K562 (cell line): ENCODE data around the gene EFCAB12. TPM values are rescaled to one million over a fixed set of nuclear protein-coding genes. Genes with fewer than 3 reads are reported as not detected.
A peak's percentile ranks its signal among the peaks of the same experiment; 100 is the strongest.

ENCODE experiments used
- ATAC-seq: fragments of 200-7000 bp; cut with Tn5 transposase; 3 replicates; pipeline ENCODE4 v1.9.1; 2020; ENCODE audit warnings: moderate library complexity
- BruUV-seq: library from RNA; stranded (reverse); fragments of 400-500 nt; replicated peaks from 2 replicates; lab custom pipeline; 2021; lab: Mats Ljungman, UMichigan
- CTCF ChIA-PET: fragments of 300-600 bp; formaldehyde crosslinking; extraction: SDS; loops from one replicate; lab custom pipeline; 2021; ENCODE audit warnings: low intra/inter-chr PET ratio; lab: Yijun Ruan, JAX
- POLR2A ChIA-PET: fragments of 300-600, 350-650 bp; sonication (Branson Sonifier 250); formaldehyde crosslinking; extraction: SDS; loops from one replicate; lab custom pipeline; 2021; ENCODE audit warnings: antibody characterized with exemption, inconsistent platforms; lab: Yijun Ruan, JAX
- DNase-seq, 4 experiments: peaks; one replicate each; pipeline versions ENCODE4 v3.0.0 to v3.0.0-alpha.2; 2011 to 2018; ENCODE audit warnings: low spot score in 3 of 4, mixed read lengths in 3 of 4; ENCODE audit errors: extremely low read depth in 1 of 4
- FAIRE-seq: peaks from 2 replicates; lab custom pipeline; 2011; peaks lifted over from hg19 to GRCh38; lab: Jason Lieb, UNC
- H2AFZ ChIP-seq: 2 replicates; pipeline ENCODE4 v1.6.0; 2011; ENCODE audit warnings: low read depth, low read length, control low read depth, inconsistent platforms
- H3K27ac ChIP-seq: fragments of 200-600 bp; 3 replicates; pipeline ENCODE4 v1.8.0; 2011; ENCODE audit warnings: low read depth, mild to moderate bottlenecking, control low read depth, inconsistent platforms, low read length, moderate library complexity, mixed read lengths; ENCODE audit errors: extremely low read depth
- H3K27me3 ChIP-seq, 2 experiments: fragments of 300-600 bp in 1 of 2; 2 replicates in 1 of 2; 3 replicates in 1 of 2; pipeline versions ENCODE4 v1.6.0 to v1.8.0; 2011; ENCODE audit warnings: inconsistent platforms in 2 of 2, low read length in 2 of 2, mild to moderate bottlenecking in 1 of 2, mixed read lengths in 1 of 2, moderate library complexity in 1 of 2; ENCODE audit not compliant: control insufficient read depth in 2 of 2, insufficient read depth in 2 of 2
- H3K36me3 ChIP-seq: fragments of 300-600 bp; 3 replicates; pipeline ENCODE4 v1.8.0; 2011; ENCODE audit warnings: mild to moderate bottlenecking, low read length, inconsistent platforms; ENCODE audit not compliant: control insufficient read depth, insufficient read depth
- H3K4me1 ChIP-seq, 2 experiments: fragments of 200-600 bp in 1 of 2; replicated peaks in 1 of 2; 2 replicates in 1 of 2; 3 replicates in 1 of 2; pipeline versions ENCODE4 v1.5.1 to v1.8.0; 2011; ENCODE audit warnings: inconsistent platforms in 2 of 2, low read length in 2 of 2, mild to moderate bottlenecking in 1 of 2, mixed read lengths in 1 of 2, moderate library complexity in 1 of 2; ENCODE audit not compliant: control insufficient read depth in 2 of 2, insufficient read depth in 2 of 2
- H3K4me2 ChIP-seq: 2 replicates; pipeline ENCODE4 v1.6.1; 2011; ENCODE audit warnings: low read length, control low read depth, inconsistent platforms, mixed read lengths; ENCODE audit not compliant: insufficient read depth
- H3K4me3 ChIP-seq: fragments of 200-600 bp; sonication (generic), shearing (Covaris generic); 2 replicates; pipeline ENCODE4 v1.5.1; 2016; ENCODE audit warnings: control low read depth, inconsistent platforms
- H3K79me2 ChIP-seq: fragments of 200-600 bp; 3 replicates; pipeline ENCODE4 v1.8.0; 2011; ENCODE audit warnings: low read length, inconsistent platforms; ENCODE audit not compliant: control insufficient read depth, insufficient read depth
- H3K9ac ChIP-seq, 2 experiments: 2 replicates each; pipeline versions ENCODE4 v1.6.0 to v1.6.1; 2011; ENCODE audit warnings: low read depth in 2 of 2, low read length in 2 of 2, control low read depth in 1 of 2, inconsistent platforms in 1 of 2, mild to moderate bottlenecking in 1 of 2, mixed read lengths in 1 of 2; ENCODE audit not compliant: insufficient read depth in 1 of 2
- H3K9me1 ChIP-seq: one replicate; pipeline ENCODE4 v1.6.0; 2011; ENCODE audit warnings: inconsistent platforms, mild to moderate bottlenecking, low read length, moderate library complexity; ENCODE audit not compliant: control insufficient read depth, insufficient read depth
- H3K9me3 ChIP-seq: replicated peaks from 2 replicates; pipeline ENCODE4 v1.5.1; 2011; ENCODE audit warnings: low read depth, low read length, inconsistent platforms; ENCODE audit not compliant: control insufficient read depth, insufficient read depth
- H4K20me1 ChIP-seq: replicated peaks from 2 replicates; pipeline ENCODE4 v1.6.1; 2011; ENCODE audit warnings: low read length, inconsistent platforms, mixed read lengths; ENCODE audit not compliant: control insufficient read depth, insufficient read depth
- ARID1B ChIP-seq: fragments of 450-650 bp; IDR thresholded peaks from 2 replicates; pipeline ENCODE4 v1.6.1; 2016; ENCODE audit warnings: antibody characterized with exemption, mild to moderate bottlenecking, inconsistent platforms
- BCL6 ChIP-seq: fragments of 250-450 bp; sonication (Bioruptor Pico); IDR thresholded peaks from 2 replicates; pipeline ENCODE4 v1.4.0; 2020
- MITF ChIP-seq: IDR thresholded peaks from 2 replicates; pipeline ENCODE4 v1.6.1; 2014; ENCODE audit warnings: antibody characterized with exemption
- NFE2L1 ChIP-seq: fragments of 450-650 bp; IDR thresholded peaks from 2 replicates; pipeline ENCODE4 v1.6.1; 2016; ENCODE audit warnings: missing genetic modification characterization, low read depth, mild to moderate bottlenecking, missing compliant biosample characterization, moderate library complexity, borderline replicate concordance
- PBX2 ChIP-seq, 2 experiments: IDR thresholded peaks in 1 of 2; conservative IDR thresholded peaks in 1 of 2; 2 replicates each; pipeline ENCODE4 v1.6.1; 2016; ENCODE audit warnings: low read depth in 2 of 2, mild to moderate bottlenecking in 1 of 2, missing compliant biosample characterization in 1 of 2, missing genetic modification characterization in 1 of 2, moderate library complexity in 1 of 2
- PKNOX1 ChIP-seq: fragments of 450-650 bp; IDR thresholded peaks from 2 replicates; pipeline ENCODE4 v1.6.1; 2016
- RCOR1 ChIP-seq, 2 experiments: IDR thresholded peaks; 2 replicates each; pipeline ENCODE4 v1.6.1; 2012; ENCODE audit warnings: low read depth in 2 of 2, low read length in 2 of 2, borderline replicate concordance in 1 of 2, improper control_type of control experiment in 1 of 2
- SPI1 ChIP-seq: IDR thresholded peaks from 2 replicates; pipeline ENCODE4 v1.6.1; 2011; ENCODE audit warnings: low read depth, low read length, control low read depth, borderline replicate concordance
- ZNF592 ChIP-seq: fragments of 450-650 bp; IDR thresholded peaks from 2 replicates; pipeline ENCODE4 v1.6.1; 2017; ENCODE audit warnings: antibody characterized with exemption, mild to moderate bottlenecking
- ZNF766 ChIP-seq: fragments of 200-800 bp; sonication (Bioruptor generic); conservative IDR thresholded peaks from 2 replicates; pipeline ENCODE4 v1.6.1; 2016; ENCODE audit warnings: missing genetic modification characterization, missing compliant biosample characterization
- WGBS: fragments of 100-300 bp; shearing (Covaris generic); methylation state at CpG from one replicate; pipeline ENCODE4 v1.1.6; 2016; ENCODE audit warnings: low coverage, mixed read lengths; ENCODE audit not compliant: insufficient coverage; ENCODE audit errors: missing lambda C conversion rate; 5-methylcytosine and 5-hydroxymethylcytosine counted together
- in situ Hi-C: fragments of 300-500 bp; cut with MboI; formaldehyde crosslinking; loops from 4 replicates; pipeline ENCODE4 v1.15.0; 2018; ENCODE audit warnings: inconsistent platforms, mixed read lengths
- intact Hi-C: fragments of 100-400 bp; cut with micrococcal nuclease; formaldehyde crosslinking; loops from 2 replicates; pipeline ENCODE4 v1.14.2; 2022
- polyA plus RNA-seq, 8 experiments: library from polyadenylated mRNA; depleted of rRNA in 4 of 8; stranded (reverse) in 5 of 8; unstranded in 3 of 8; fragments of >200 nt; fragmentation: Nextera tagmentation in 2 of 8; fragmentation: Illumina TruSeq in 1 of 8; extraction: Ambion mirVana in 2 of 8; extraction: Trizol in 1 of 8; gene quantifications; 2 replicates each; pipeline versions ENCODE4 v1.2.1 to v1.2.3, GENCODE V29; 2011 to 2014; ENCODE audit warnings: inconsistent platforms in 1 of 8, missing spikeins in 1 of 8
- total RNA-seq, 7 experiments: library from RNA; depleted of rRNA in 6 of 7; stranded (reverse); fragments of >200 nt in 6 of 7; fragmentation: Illumina TruSeq in 2 of 7; extraction: Trizol in 2 of 7; gene quantifications; 2 replicates each; pipeline versions ENCODE4 v1.2.1 to v1.2.3, GENCODE V29; 2011 to 2021; ENCODE audit warnings: low replicate concordance in 1 of 7

Gene EFCAB12
- total and polyA plus RNA-seq, 9 of the 15 experiments (the other 6 are each of a cell fraction or from before 2014, with no cell fraction given), result 0.08 to 0.95 (median 0.56) TPM; not detected in 1

- H2AFZ ChIP-seq, result peak overlapping the region; percentile 69
- H3K27me3 ChIP-seq, result no peaks in the 10 kb centered on the region
- H3K4me3 ChIP-seq, result no peak overlapping the region
- ATAC-seq (peak; percentile 78), FAIRE-seq (peak; percentile 71), DNase-seq (peak in 1 of 4 experiments; percentile 30)
- 10% methylated on average over 2 of the region's 2 CpGs for WGBS
- no peaks in the 10 kb centered on the region for H4K20me1 ChIP-seq
- no peak overlapping the region; a peak in 1 of 4 replicates for H3K9ac ChIP-seq
- CTCF ChIA-PET, result no interaction called here
- peak overlapping the region; percentile 32 for H3K4me2 ChIP-seq
- H3K9me3 ChIP-seq, result no peaks in the 10 kb centered on the region
- POLR2A ChIA-PET, result interaction anchor here (1.2 to 1.5 kb wide), 3 partner anchors 11 to 28 kb away, joined by 3 read pairs; no protein-coding TSS in a partner anchor
- no peaks in the 10 kb centered on the region for H3K79me2 ChIP-seq
- intact Hi-C loops, result no loop called here
- BruUV-seq, result no TSS peak
- H3K9me1 ChIP-seq, result no peaks in the 10 kb centered on the region
- H3K4me1 ChIP-seq, result peaks cover 0 to 13% of the 10 kb centered on the region in 2 experiments; a peak in 2 of 5 replicates
- H3K27ac ChIP-seq, result 0 out of 3 replicates have a peak overlapping the region, but pooled peaks have one; percentile 11
- in situ Hi-C loops, result no loop called here
- peaks cover 11% of the 10 kb centered on the region; the same call in 2 of the 3 replicates for H3K36me3 ChIP-seq
- TF ChIP-seq NFE2L1 (tag) (no peak), SPI1 (peak; percentile 11; the same call in 1 of the 2 replicates), MITF (no peak), ZNF592 (0 out of 2 replicates have a peak, but pooled peaks have one; percentile 17), PBX2 (CRISPR knock-in tag; IDR thresholded peaks at IDR 0.05; ENCODE audit: low read depth) (no peak), PBX2 (tag; conservative IDR thresholded peaks at IDR 0.05; ENCODE audit: low read depth) (peak; percentile 30; the same call in 1 of the 2 replicates), BCL6 (CRISPR knock-in tag) (no peak), ARID1B (0 out of 2 replicates have a peak, but pooled peaks have one; percentile 13), ZNF766 (CRISPR knock-in tag) (peak; percentile 81), RCOR1 (IDR thresholded peaks at IDR 0.05; ENCODE audit: borderline replicate concordance in 1 of 2, low read depth in 2 of 2, low read length in 2 of 2) (0 out of 4 replicates have a peak, but pooled peaks of 1 of the 2 experiments have one; percentile 22), PKNOX1 (peak; percentile 38; the same call in 1 of the 2 replicates)
These were observed 40.6 kb upstream of the EFCAB12 start for GRCh38 chr3:129469026-129469425.
